Body of pancreas (tissue), 4 donors: ENCODE results near the gene TTF1.

Source experiments
- POLR2A ChIP-seq, 3 donors: fragments of 450-650 bp; IDR thresholded peaks; one replicate each; pipeline ENCODE4 v1.6.1; 2016; ENCODE audit warnings: antibody characterized with exemption in 3 of 3, mild to moderate bottlenecking in 2 of 3
- TF ChIP-seq, protein P1 (sequence below), 7 experiments: fragments of 450-650 bp in 4 of 7; fragments of 200-600 bp in 3 of 7; sonication (generic) in 3 of 7; IDR thresholded peaks; one replicate each; pipeline ENCODE4 v1.5.1; 2016 to 2019; ENCODE audit warnings: antibody characterized with exemption in 7 of 7

DNA sequence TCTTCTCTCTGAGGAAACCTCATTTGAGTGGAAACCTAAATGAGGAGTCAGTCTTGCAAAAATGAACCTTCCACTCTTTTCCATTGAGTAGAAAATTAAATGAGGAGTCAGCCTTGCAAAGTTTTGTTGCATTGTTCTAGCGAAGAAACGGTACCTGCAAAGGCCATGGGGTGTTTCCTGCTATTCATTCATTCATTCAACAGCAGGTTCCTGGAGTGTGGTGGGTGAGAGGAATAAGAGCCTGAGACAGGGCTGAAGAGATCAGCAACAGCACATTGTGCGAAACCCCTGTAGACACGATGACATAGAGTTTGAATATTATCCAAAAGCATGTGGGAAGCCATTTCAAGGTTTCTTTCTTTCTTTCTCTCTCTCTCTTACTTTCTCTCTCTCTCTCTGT, 37.2 kb downstream of the TTF1 start:
- TF ChIP-seq, protein P1, sequence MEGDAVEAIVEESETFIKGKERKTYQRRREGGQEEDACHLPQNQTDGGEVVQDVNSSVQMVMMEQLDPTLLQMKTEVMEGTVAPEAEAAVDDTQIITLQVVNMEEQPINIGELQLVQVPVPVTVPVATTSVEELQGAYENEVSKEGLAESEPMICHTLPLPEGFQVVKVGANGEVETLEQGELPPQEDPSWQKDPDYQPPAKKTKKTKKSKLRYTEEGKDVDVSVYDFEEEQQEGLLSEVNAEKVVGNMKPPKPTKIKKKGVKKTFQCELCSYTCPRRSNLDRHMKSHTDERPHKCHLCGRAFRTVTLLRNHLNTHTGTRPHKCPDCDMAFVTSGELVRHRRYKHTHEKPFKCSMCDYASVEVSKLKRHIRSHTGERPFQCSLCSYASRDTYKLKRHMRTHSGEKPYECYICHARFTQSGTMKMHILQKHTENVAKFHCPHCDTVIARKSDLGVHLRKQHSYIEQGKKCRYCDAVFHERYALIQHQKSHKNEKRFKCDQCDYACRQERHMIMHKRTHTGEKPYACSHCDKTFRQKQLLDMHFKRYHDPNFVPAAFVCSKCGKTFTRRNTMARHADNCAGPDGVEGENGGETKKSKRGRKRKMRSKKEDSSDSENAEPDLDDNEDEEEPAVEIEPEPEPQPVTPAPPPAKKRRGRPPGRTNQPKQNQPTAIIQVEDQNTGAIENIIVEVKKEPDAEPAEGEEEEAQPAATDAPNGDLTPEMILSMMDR (IDR thresholded peaks at IDR 0.05) = no peak
- TF ChIP-seq POLR2A (IDR thresholded peaks at IDR 0.05) = no peak
